ENCODE results near the gene ELAVL1.

- TF ChIP-seq GATA2 (IDR thresholded peaks at IDR 0.05; ENCODE audit: low read depth, low read length) (no peak), GATA3 (IDR thresholded peaks at IDR 0.05; ENCODE audit: low read depth, low read length) (no peak)
Measured at GRCh38 chr19:7994928-7995809, 10.3 kb downstream of the ELAVL1 start.

Measured in SH-SY5Y (cell line).